Kidney glomerular epithelial cell (primary cell): ENCODE measurements around the gene RTP1.
"Not testable (repeated sequence)": the region's sequence is repeated elsewhere in the genome, so short reads cannot be mapped to it uniquely, and the experiment has no call there.

Experiments used
- DNase-seq: peaks from one replicate; lab custom pipeline; 2025; lab: John Stamatoyannopoulos, UW

RTP1 gene

DNA sequence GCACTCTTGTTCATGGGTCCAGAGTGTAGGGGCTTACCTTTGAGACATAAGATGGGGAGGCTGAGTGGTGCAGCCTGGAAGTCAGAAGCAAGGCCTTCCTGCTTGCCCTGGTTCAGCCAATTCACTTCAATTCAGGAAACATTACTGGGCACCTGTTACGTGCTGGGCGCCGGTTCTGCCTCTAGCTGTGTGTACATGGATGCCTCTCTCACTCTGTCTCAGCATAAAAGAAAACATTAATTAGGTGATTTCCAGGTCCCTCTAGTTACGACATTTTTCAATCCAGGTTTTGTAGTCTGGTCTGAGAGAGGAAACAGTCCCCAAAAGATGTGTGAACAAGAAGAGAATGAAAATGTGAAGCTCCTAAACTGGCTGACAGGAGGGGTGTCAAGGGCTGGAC, 1.2 kb downstream of the RTP1 start:
- DNase-seq, result no peak

DNA sequence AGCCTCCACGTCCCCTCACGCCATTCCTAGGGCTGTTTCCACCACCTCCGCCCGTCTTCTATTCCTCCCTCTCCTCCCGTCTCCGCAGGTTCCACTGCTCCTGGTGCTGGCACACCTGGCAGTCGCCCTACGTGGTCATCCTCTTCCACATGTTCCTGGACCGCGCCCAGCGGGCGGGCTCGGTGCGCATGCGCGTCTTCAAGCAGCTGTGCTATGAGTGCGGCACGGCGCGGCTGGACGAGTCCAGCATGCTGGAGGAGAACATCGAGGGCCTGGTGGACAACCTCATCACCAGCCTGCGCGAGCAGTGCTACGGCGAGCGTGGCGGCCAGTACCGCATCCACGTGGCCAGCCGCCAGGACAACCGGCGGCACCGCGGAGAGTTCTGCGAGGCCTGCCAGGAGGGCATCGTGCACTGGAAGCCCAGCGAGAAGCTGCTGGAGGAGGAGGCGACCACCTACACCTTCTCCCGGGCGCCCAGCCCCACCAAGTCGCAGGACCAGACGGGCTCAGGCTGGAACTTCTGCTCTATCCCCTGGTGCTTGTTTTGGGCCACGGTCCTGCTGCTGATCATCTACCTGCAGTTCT, 2.3 kb downstream of the RTP1 start:
- DNase-seq, result not testable (repeated sequence)

DNA sequence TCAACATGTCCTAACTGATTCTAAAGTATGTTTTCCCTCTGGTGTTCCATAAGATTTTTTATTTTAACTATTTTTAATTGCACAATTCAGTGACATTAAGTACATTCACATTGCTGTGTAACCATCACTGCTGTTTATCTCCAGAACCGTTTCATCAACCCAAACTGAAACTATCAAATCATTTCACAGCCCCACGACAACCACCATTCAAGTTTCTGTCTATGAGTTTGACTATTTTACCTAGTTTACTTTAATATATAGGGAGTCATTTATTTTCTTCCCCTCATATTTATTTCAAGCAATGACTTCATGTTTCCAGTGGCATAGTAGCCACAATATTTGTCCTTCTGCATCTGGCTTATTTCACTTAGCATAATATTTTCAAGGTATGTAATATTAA, 8.4 kb downstream of the RTP1 start:
- no peak for DNase-seq

DNA sequence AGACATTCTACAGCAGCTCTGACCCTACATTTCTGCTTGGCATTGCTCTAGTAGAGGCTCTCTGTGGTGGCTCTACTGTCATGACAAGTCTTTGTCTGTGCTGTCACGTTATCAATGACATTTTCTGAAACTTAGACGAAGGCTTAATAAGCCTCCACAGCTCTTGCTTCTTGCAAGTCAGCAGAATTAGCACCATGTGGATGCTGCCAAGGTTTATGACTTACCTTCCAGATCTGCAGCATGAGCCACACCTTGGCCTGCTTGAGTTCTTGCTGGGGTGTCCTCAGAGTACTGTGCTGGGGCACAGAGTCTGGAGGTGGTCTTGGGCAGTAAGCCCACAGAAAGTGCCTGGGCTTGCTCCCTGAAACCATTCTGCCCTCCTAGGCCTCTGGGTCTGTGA, 9.8 kb downstream of the RTP1 start:
- DNase-seq, result no peak

DNA sequence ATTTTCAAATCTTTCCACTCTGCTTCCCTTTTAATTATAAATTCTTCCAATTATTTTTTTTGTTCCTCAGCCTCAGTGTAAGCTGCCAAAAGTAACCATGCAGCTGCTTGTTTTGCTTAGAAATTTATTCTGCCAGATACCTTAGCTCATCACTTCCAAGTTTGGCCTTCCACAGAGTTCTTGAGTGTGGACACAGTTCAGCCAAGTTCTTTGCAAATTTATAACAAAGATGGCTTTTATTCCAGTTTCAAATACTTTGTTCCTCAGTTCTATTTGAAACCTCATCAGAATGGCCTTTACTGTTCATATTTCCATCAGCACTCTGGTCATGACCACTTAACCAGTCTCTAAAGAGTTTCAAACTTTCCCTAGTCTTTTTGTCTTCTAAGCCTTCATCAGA, 10.3 kb downstream of the RTP1 start:
- DNase-seq, result no peak

DNA sequence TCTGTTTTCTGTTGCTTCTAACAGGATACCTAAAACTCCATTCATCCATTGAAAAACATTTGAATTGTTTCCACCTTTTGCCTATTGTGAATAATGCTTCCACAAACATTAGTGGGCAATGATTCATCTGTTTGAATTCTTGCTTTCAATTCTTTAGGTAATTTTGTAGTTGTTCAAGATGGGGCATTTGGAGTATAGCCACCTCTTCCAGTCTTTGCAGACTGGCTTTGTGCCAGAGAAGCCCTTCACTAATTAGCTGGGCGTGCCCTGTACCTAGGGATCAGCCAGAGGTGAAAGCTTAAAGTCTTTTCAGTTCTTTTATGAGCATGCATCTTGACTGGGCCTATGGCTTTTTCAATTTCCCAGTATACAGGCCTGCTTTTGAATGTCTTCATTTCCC, 10.9 kb downstream of the RTP1 start:
- DNase-seq, result peak; percentile 63

DNA sequence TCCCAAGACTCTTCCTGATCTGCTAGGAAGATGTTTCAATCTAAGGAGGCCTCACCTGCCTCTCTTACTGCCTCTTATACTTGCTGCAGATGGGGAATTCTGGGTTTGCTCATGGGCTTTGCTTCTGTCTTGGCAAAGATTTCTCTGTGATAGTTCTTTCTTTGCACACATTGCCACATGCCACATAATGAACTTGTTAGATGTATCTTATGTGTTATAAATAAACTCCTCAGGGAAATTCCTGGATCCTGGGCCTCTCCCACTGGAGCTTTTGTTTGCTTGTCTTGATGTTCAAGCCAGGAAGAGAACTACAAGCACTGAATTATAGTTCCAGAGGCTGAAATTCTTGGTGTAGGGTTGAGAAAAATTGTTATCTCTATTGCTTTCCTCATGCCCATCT, 12.2 kb downstream of the RTP1 start:
- no peak for DNase-seq

- no peak for DNase-seq
Observed at GRCh38 chr3:187210091-187210490, 12.8 kb downstream of the RTP1 start.

DNA sequence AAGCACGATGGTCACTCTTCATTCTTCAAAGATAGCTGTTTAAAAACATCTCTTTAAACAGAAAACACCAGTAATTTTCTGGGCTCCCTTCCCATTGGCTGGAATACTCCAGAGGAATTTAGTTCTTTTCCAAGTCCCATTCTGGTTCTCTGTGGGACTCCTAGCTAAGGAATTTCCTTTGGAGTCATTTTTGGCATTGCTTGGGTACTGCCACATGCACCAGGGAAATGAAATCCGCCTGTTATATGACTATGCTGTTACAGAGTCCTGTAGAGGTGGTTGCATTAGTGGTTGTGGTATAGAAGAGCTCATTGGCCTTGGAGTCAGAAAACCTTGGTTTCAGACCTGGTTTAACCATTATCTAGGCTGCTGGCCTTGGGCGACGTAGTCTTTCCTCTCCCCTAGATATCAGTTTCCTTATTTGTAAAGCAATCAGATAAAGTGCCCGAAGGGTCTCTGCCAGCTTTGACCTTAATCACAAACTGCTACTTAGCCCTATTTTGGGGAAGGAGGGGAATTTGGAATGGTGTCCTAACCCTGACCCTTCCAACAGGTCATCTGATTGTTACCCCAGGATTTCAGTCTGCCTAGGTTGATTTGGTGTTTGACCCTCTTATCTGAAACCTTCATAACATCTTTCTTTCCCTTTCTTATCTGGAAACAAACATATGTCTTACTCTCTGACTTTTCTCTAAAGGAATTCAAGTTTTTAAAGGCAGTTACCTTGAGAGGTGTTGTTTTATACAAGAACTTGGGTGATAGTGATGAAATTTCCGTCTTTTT, 13.4 kb downstream of the RTP1 start:
- no peak for DNase-seq

DNA sequence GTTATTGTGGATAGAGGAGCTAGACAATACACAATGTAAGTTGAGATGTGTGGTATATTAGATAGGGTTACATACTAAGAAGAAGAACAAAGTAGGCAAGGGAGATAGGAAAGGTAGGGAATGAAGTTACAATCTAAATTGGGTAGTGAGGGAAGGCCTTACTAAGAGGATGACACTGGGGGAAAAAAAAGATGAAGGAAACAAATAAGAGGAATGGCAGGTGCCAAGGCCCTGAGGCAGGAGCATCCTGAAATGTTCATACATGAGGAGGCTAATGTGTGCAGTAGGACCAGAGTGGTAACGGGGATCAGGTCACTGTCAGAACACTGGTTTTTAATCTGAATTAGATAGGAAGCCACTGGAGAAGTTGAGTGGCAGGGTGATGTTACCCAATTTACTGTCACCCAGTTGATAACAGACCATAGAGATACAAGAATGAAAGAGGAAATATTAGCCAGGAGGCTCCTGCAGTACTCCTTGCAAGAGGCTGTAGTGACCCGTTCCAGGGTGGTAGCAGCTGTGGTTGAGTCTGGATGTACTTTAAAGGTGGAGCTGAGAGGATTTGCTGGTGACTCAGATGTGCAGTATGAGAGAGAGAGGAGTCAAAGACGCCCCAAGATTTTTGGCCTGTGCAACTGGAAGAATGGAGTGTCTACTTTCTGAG, 14.4 kb downstream of the RTP1 start:
- no peak for DNase-seq

DNA sequence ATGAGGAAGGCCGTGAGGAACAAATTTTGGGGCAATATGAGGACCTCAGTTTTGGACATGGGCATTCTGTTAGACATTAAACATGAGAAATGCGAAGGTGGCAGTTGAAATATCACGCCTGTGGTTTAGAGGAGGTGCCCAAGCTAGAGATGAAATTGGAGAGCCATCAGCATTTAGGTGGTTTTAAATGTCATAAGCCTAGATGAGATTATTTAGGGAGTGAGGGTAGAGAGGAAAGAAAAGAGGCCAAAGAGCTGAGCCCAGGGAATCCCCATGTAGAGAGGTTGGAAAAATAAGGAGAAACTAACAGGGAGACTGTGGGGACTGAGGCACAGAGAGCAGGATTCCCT, 14.9 kb downstream of the RTP1 start:
- DNase-seq, result no peak

GRCh38 chr3:187212705-187213104, 15.4 kb downstream of the RTP1 start:
- DNase-seq, result no peak

DNA sequence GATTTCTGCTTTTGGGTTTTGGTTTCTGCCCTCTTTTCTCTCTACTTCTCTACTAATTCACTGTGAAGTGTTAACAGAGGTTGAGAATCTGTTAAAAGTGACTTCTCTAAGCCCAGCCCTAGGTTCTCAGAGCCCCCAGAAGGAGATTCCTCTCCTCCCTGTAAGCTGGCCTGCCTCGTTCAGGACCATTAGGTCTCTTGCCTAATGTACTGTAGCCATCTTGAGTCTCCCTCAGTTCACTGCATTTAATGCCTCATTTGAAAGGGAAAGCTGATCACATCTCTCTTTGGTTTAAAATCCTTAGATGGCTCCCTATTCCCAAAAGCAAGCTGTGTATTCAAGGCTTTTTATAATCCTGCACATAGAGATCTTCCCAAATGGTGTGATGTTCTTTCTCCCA, 16.3 kb downstream of the RTP1 start:
- DNase-seq, result no peak

DNA sequence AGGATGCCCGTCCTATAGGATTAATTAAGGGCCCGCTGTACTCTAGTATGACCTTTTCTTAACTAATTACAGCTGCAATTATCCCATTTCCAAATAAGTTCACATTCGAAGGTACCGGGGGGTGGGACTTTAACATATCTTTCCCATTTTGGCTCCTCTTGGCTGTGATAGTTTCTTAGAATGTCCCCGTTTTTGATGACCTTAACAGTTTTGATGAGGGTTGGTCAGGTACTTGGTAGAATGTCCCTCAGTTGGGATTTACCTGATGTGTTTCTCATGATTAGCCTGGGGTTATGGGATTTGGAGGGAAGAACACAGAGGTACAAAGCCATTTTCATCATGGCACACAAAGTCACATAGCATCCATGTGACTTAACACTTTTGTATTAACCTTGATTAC, 18.2 kb downstream of the RTP1 start:
- DNase-seq, result no peak

- no peak for DNase-seq
Observed at GRCh38 chr3:187222801-187223200, 25.5 kb downstream of the RTP1 start.

DNA sequence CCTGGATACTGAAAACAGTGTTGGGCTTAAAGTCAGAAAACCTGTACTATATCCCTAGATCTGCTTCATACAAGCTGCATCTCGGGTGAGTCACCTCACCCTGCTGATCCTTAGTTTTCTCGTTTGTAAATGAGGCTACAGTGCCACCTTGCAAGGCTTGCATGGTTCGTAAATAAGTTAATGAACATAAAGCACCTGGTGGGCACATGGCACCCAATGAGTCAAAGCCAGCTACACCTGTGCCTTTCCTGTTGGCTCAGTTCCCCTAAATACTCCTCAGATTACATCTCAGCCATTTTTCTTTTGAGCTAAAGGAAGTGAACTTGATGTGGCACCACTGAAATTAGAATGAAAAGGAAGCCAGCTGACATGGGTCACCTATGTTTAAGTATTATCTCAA, 26.5 kb downstream of the RTP1 start:
- no peak for DNase-seq

DNA sequence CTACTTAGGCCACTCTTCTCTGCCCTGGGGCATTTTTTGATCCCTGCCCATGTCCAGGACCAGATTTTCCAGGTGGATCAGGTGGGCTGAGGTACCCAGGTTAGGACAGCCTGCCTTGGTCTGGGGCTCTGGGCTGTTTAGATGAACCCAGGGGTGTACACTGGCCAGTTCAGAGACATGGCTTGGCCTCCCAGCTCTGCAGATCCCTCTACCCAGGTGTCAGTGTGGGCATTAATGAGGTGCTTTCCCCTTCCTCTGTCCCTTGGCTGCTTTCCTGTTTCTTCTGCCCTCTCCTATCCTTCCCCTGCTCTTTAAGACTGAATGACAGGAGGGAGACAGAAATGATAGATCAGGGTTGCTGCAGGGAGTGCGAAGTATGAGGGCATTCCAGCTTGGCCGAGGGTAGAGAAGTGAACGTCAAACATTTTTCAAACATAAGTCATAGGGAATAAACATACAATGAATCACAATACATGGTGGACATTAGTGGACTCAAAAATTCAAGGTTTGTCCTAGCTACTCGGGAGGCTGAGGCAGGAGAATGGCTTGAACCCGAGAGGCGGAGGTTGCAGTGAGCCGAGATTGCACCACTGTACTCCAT, 30.5 kb downstream of the RTP1 start:
- DNase-seq, result peak; percentile 94

- no peak for DNase-seq
Observed at GRCh38 chr3:187228740-187229139, 31.5 kb downstream of the RTP1 start.

DNA sequence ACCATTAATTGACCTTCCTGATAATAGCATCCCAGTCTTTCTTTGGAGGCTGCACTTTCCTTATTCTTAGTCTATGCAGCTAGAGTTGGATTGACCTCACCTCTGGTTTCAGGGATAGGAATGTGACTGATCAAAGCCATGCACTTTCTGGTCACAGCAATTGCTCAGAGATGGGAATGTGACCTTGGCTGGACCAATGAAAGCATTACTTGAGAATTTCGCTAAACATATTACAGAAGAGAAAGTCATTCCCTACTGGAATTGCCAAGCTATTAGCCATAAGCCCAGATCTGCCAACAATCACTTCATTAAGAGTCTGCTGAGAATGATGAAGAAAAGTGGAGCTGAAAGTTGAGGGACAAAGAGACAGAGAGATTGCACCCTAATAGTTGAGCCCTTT, 32.7 kb downstream of the RTP1 start:
- DNase-seq, result no peak

DNA sequence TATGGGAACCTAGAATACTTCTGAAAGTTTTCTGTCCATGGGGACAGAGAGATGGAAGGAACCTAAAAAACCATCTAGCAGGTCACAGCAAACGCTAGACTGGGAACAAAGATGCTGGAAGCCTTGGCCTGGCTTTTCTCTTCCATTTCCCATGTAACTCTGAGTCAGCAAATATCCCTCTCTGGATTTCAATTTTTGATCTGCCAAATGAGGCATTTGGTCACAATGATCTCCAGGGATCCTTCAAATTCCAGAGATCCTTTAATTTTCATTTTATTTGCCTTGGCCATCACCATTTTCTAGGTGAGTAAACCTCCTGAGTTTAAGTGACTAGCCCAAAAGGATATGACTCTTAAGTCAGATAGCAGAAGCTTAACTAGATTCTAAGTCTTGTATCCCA, 39.7 kb downstream of the RTP1 start:
- no peak for DNase-seq

DNA sequence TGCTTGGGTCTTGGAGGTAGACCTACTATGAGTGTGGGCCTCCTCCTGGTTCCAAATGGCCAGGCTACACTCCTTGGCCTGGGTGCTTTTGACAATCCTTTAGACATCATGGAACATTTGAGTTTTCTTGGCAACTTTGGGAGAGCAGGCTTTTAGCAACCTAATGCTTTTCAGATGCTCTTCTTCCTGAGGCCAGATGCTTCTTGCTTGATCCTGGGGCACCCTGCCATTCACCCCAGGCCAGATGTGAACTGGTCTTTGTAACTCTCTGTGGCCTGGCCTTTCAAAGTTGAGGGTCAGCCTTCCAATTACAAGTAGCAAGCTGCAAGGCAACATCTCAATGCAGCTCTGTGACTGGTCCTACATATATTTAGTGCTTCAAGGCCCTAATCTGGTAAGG, 40.5 kb downstream of the RTP1 start:
- DNase-seq, result no peak

GRCh38 chr3:187238239-187238638, 41.0 kb downstream of the RTP1 start:
- DNase-seq, result no peak

GRCh38 chr3:187238835-187239234, 41.5 kb downstream of the RTP1 start:
- peak; percentile 14 for DNase-seq
